Karpas-422 (cell line): ENCODE results near the gene GCH1. TPM values are rescaled to one million over a fixed set of nuclear protein-coding genes. Genes with fewer than 3 reads are reported as not detected.
"Not testable (repeated sequence)": the region's sequence is repeated elsewhere in the genome, so short reads cannot be mapped to it uniquely, and the experiment has no call there.

Experiments
- DNase-seq: peaks from one replicate; pipeline ENCODE4 v3.0.0-alpha.2; 2015
- H2AFZ ChIP-seq: fragments of 200-600 bp; sonication (generic); 2 replicates; pipeline ENCODE4 v1.6.1; 2014; ENCODE audit warnings: antibody characterized with exemption, low read length, mixed read lengths
- H3K27ac ChIP-seq: fragments of 200-600 bp; sonication (generic); 2 replicates; pipeline ENCODE4 v1.5.1; 2014; ENCODE audit warnings: mild to moderate bottlenecking, low read length, moderate library complexity
- H3K27me3 ChIP-seq: fragments of 200-600 bp; sonication (generic); 2 replicates; pipeline ENCODE4 v1.6.1; 2014; ENCODE audit warnings: low read length, mixed read lengths
- H3K36me3 ChIP-seq: fragments of 200-600 bp; sonication (generic); 2 replicates; pipeline ENCODE4 v1.6.1; 2014; ENCODE audit warnings: low read length, mixed read lengths; ENCODE audit not compliant: insufficient read depth
- H3K4me1 ChIP-seq: fragments of 200-600 bp; sonication (generic); 2 replicates; pipeline ENCODE4 v1.6.1; 2014; ENCODE audit warnings: mild to moderate bottlenecking, low read length, mixed read lengths
- H3K4me2 ChIP-seq: fragments of 200-600 bp; sonication (generic); 2 replicates; pipeline ENCODE4 v1.6.1; 2014; ENCODE audit warnings: low read length, low read depth, mild to moderate bottlenecking; ENCODE audit not compliant: poor library complexity, severe bottlenecking
- H3K4me3 ChIP-seq: fragments of 200-600 bp; sonication (generic); 2 replicates; pipeline ENCODE4 v1.5.1; 2014; ENCODE audit warnings: mild to moderate bottlenecking, antibody characterized with exemption, low read length, mixed read lengths
- H3K79me2 ChIP-seq: fragments of 200-600 bp; sonication (generic); 2 replicates; pipeline ENCODE4 v1.6.1; 2014; ENCODE audit warnings: mild to moderate bottlenecking, low read length, mixed read lengths
- H3K9ac ChIP-seq: fragments of 200-600 bp; sonication (generic); 2 replicates; pipeline ENCODE4 v1.6.0; 2014; ENCODE audit warnings: low read length
- H3K9me2 ChIP-seq: fragments of 200-600 bp; sonication (generic), shearing (Covaris generic); replicated peaks from 2 replicates; pipeline ENCODE4 v1.6.0; 2014; ENCODE audit warnings: mild to moderate bottlenecking, low read length, moderate library complexity; ENCODE audit not compliant: insufficient read depth
- H3K9me3 ChIP-seq: fragments of 300-700, 200-600 bp; sonication (generic); 2 replicates; pipeline ENCODE4 v1.6.1; 2014; ENCODE audit warnings: low read length, mixed read lengths
- H4K20me1 ChIP-seq: fragments of 200-600 bp; sonication (generic); 2 replicates; pipeline ENCODE4 v1.6.1; 2014; ENCODE audit warnings: mild to moderate bottlenecking, antibody characterized with exemption, low read length, low read depth; ENCODE audit not compliant: insufficient read depth
- total RNA-seq: library from RNA; depleted of rRNA; stranded (reverse); fragments of >200 nt; shearing (Covaris generic); gene quantifications from 2 replicates; pipeline ENCODE4 v1.2.3, GENCODE V29; 2014; ENCODE audit warnings: low replicate concordance

GCH1 gene
- total RNA-seq, 1 experiment from 2014 or later, result 174 TPM

DNA sequence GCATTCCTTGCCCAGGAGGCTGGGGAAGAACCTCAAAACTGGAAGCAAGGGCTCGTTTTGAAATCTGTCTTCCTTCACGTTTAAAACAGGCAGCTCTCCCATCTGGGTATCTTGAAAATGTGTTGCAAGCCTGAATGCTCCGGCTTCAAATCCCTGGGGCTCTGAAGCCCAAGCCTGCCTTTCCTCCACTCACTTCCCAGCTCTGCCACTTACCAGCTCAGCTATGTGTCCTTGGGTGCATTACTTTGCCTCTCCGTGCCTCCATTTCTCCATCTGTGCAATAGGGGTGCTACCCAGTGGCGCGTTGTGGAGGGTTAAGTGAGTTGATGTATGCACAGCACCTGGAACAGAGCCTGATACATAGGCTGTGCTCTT lies 97.6 kb downstream of the GCH1 start:
- H3K9me2 ChIP-seq, result no peaks in the 10 kb centered on the region
- H2AFZ ChIP-seq, result no peak overlapping the region
- no peak for DNase-seq
- H3K4me2 ChIP-seq, result peak overlapping the region; percentile 48
- no peaks in the 10 kb centered on the region for H3K79me2 ChIP-seq
- H4K20me1 ChIP-seq, result no peaks in the 10 kb centered on the region
- peak overlapping the region; percentile 16; the same call in 1 of the 2 replicates for H3K4me3 ChIP-seq
- no peaks in the 10 kb centered on the region for H3K27me3 ChIP-seq
- H3K27ac ChIP-seq, result peak overlapping the region; percentile 87
- H3K4me1 ChIP-seq, result peaks cover 78% of the 10 kb centered on the region
- no peaks in the 10 kb centered on the region for H3K9me3 ChIP-seq
- no peaks in the 10 kb centered on the region; the same call in 1 of the 2 replicates for H3K36me3 ChIP-seq
- peak overlapping the region; percentile 59 for H3K9ac ChIP-seq

DNA sequence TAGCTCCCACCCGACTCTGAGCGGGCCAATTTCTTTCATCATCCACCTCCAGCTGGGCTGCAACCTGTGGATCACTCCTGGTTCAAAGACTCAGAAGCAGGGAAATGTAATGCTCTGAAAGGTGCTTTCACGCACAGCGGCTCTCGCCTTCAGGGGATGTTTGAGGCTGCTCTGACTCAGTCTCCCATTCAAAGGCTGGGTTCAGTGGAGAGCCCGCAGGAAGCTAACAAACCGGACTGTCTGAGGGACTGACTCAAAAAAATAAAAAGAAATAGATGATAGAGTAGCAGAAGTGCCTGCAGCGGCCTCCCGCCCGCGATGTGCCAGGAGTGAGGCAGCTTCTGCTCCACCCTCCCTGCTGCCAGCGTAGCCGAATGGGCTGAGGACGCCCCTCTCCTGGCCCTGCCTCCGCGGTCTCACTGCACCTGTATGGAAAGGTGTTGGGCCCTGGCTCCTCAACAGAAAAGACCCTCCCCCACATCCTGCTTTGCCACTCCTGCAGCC lies 98.0 kb downstream of the GCH1 start:
- peak overlapping the region; percentile 87 for H3K27ac ChIP-seq
- H3K36me3 ChIP-seq, result no peaks in the 10 kb centered on the region; the same call in 1 of the 2 replicates
- no peak overlapping the region for H2AFZ ChIP-seq
- no peaks in the 10 kb centered on the region for H3K9me2 ChIP-seq
- H3K79me2 ChIP-seq, result no peaks in the 10 kb centered on the region
- peak overlapping the region; percentile 59 for H3K9ac ChIP-seq
- H4K20me1 ChIP-seq, result no peaks in the 10 kb centered on the region
- no peak for DNase-seq
- peaks cover 81% of the 10 kb centered on the region for H3K4me1 ChIP-seq
- H3K9me3 ChIP-seq, result no peaks in the 10 kb centered on the region
- no peaks in the 10 kb centered on the region for H3K27me3 ChIP-seq
- H3K4me2 ChIP-seq, result peak overlapping the region; percentile 48
- no peak overlapping the region for H3K4me3 ChIP-seq

DNA sequence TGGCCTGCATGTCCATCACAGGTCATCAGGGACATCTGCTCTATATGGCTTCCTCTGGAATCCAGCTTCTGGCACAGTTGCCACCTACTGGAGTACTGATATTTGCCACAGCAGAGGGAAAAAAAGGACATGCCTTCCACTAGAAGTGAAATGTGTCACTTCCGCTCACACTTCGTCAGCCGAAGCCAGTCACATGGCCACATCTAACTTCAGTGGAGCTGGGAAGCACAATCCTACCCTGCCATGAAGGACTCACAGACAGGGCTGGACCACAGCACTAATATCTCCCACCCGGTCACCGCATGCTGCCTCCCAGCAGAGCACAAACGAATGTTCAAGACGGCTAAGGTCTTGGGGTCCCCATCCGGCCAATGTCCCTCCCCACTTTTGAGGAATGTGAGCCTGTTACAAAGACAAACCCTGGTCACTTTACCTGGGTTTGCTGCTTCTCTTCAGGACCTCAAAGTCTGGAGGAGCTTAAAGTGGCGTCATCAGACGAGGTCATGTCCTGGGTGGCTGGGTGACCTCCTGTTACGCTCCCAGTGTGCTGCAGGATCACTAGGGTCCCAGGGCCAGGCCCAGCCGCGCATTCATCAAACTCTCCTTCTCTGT lies 98.6 kb downstream of the GCH1 start:
- Histone ChIP-seq H3K27me3 (no peaks in the 10 kb centered on the region), H3K4me3 (no peak overlapping the region), H3K4me2 (peak overlapping the region; percentile 48), H3K4me1 (peaks cover 81% of the 10 kb centered on the region), H4K20me1 (no peaks in the 10 kb centered on the region), H3K79me2 (no peaks in the 10 kb centered on the region), H3K9me2 (no peaks in the 10 kb centered on the region), H2AFZ (no peak overlapping the region), H3K9ac (peak overlapping the region; percentile 59), H3K36me3 (no peaks in the 10 kb centered on the region; the same call in 1 of the 2 replicates), H3K27ac (peak overlapping the region; percentile 87), H3K9me3 (no peaks in the 10 kb centered on the region)
- DNase-seq, result no peak

DNA sequence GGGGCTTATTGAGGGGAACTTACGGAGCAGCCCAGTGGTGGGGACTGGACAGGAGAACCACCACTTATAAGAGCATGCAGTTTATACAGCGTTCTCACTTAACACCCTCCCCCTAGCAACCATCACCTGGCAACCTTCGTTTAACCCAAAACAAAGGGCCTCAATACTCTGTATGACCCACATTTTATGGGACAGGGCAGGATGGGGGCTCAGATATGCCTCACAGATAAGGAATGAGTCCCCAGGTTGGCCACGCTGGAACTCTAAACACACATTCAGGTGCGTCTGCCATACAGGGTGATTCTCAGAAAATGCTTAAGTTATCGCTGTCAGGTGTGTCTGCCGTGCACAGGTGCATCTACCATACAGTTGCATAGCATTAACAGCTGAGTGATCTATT lies 99.2 kb downstream of the GCH1 start:
- no peaks in the 10 kb centered on the region; the same call in 1 of the 2 replicates for H3K36me3 ChIP-seq
- H4K20me1 ChIP-seq, result no peaks in the 10 kb centered on the region

DNA sequence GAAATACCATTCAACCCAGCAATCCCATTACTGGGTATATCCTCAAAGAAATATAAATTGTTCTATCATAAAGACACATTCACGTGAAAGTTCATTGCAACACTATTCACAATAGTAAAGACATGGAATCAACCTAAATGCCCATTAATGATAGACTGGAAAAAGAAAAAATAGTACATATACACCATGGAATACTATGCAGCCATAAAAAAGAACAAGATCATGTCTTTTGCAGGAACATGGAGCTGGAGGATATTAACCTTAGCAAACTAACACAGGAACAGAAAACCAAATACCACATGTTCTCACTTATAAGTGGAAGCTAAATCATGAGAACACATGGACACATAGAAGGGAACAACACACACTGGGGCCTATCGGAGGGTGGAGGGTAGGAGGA lies 101.1 kb downstream of the GCH1 start:
- H4K20me1 ChIP-seq, H3K9ac ChIP-seq, H3K4me2 ChIP-seq, DNase-seq, H3K9me3 ChIP-seq, H3K27me3 ChIP-seq, H2AFZ ChIP-seq, H3K36me3 ChIP-seq, H3K79me2 ChIP-seq, H3K4me3 ChIP-seq, H3K9me2 ChIP-seq: not testable (repeated sequence)
- Histone ChIP-seq H3K27ac (peak overlapping the region; percentile 87; the same call in 1 of the 2 replicates), H3K4me1 (peaks cover 80% of the 10 kb centered on the region)

More for the DNA sequence above, 99.2 kb downstream of the GCH1 start:
- DNase-seq, result peak; percentile 84
- H2AFZ ChIP-seq, result no peak overlapping the region
- H3K27me3 ChIP-seq, result no peaks in the 10 kb centered on the region
- H3K9ac ChIP-seq, result peak overlapping the region; percentile 59
- peaks cover 81% of the 10 kb centered on the region for H3K4me1 ChIP-seq
- H3K27ac ChIP-seq, result peak overlapping the region; percentile 87
- H3K9me3 ChIP-seq, result no peaks in the 10 kb centered on the region
- H3K4me2 ChIP-seq, result peak overlapping the region; percentile 40
- peak overlapping the region; percentile 5; the same call in 1 of the 2 replicates for H3K4me3 ChIP-seq
- no peaks in the 10 kb centered on the region for H3K9me2 ChIP-seq
- H3K79me2 ChIP-seq, result no peaks in the 10 kb centered on the region

DNA sequence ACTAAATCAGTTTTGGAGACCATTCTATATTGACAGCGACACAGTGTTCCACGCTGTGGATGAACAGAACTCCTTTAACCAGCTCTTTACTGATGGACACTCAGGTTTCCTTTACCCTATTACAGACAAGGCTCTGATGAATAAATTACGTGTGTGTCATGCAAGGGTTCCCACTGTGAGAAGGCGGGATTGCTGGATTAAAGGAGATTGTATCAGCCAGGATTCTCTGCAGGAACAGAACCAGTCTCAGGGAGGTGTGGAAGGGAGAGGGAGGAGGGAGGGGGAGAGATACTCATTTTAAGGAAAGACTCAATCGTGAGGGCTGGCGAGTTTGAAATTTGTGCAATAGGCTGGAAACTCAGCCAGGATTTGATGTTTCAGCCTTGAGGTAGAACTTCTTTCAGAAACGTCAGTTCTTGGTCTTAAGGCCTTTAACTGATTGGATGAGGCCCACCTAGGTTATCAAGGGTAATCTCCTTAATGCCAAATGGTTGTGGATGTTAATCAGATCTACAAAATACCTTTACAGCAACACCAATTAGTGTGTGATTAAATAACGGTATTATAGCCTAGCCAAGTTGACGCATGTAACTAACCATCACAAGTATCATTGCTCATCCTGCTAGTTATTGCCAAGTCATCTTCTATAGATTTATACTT lies 104.0 kb downstream of the GCH1 start:
- Histone ChIP-seq H3K9me2 (no peaks in the 10 kb centered on the region), H3K4me2 (peak overlapping the region; percentile 7), H3K4me3 (no peak overlapping the region), H3K9me3 (peaks cover 6% of the 10 kb centered on the region), H3K9ac (no peak overlapping the region), H3K27me3 (no peaks in the 10 kb centered on the region), H3K4me1 (peaks cover 56% of the 10 kb centered on the region), H3K36me3 (peaks cover 20% of the 10 kb centered on the region), H4K20me1 (no peaks in the 10 kb centered on the region), H2AFZ (no peak overlapping the region), H3K79me2 (no peaks in the 10 kb centered on the region), H3K27ac (peak overlapping the region; percentile 75)
- DNase-seq, result no peak

DNA sequence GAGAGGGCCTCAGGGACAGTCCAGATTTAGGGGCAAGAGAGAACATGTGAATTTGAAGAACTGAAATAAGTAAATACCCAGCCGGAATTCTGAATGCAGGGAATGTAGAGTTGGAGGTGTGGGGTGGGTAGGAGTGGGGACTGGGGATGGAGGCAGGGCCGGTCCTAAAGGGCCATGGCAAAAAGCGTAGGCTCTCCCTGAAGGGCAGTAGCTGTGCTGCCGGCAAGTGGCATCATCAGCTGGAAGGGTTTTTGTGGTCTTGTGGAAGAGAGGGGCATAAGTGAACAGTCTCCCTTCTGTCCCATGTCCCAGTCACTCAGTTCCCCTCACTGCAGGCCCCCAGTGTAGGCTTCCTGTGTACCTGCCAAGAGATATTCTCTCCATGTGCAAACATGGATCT lies 104.6 kb downstream of the GCH1 start:
- H3K9me3 ChIP-seq, result peaks cover 6% of the 10 kb centered on the region
- H3K27ac ChIP-seq, result peak overlapping the region; percentile 75
- no peak for DNase-seq
- no peak overlapping the region for H2AFZ ChIP-seq
- H3K27me3 ChIP-seq, result no peaks in the 10 kb centered on the region
- no peaks in the 10 kb centered on the region for H4K20me1 ChIP-seq
- no peaks in the 10 kb centered on the region for H3K9me2 ChIP-seq
- H3K9ac ChIP-seq, result no peak overlapping the region
- peaks cover 24% of the 10 kb centered on the region for H3K36me3 ChIP-seq
- H3K4me2 ChIP-seq, result no peak overlapping the region
- H3K4me3 ChIP-seq, result no peak overlapping the region
- H3K79me2 ChIP-seq, result no peaks in the 10 kb centered on the region
- H3K4me1 ChIP-seq, result peaks cover 50% of the 10 kb centered on the region

DNA sequence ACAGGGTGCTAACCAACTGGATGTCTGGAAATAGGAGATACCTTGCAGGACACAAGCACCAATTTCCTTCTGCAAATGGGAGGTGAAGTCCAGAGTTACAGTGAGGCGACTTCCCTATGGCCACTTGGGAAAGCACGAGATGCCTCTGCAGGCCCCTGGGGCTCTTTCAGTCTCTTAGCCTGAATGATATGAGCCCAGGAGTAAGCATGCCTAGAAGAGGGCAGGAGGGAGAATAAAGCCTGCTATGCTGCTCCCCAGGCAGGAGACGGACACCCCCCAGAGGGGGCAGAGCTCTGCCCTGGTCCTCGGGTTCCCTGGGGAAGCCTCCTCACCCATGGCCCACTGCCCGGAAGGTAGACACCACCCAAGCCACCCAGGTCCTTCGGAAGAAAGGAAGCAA lies 105.1 kb downstream of the GCH1 start:
- Histone ChIP-seq H3K79me2 (no peaks in the 10 kb centered on the region), H3K9me2 (no peaks in the 10 kb centered on the region), H3K4me2 (no peak overlapping the region), H2AFZ (no peak overlapping the region), H3K9me3 (peaks cover 6% of the 10 kb centered on the region), H3K4me1 (peaks cover 47% of the 10 kb centered on the region), H3K4me3 (no peak overlapping the region), H3K36me3 (peaks cover 28% of the 10 kb centered on the region), H4K20me1 (no peaks in the 10 kb centered on the region), H3K9ac (no peak overlapping the region), H3K27me3 (no peaks in the 10 kb centered on the region), H3K27ac (peak overlapping the region; percentile 75)
- no peak for DNase-seq
